Measurements from ENCODE around the gene CTSO. TPM values are rescaled to one million over a fixed set of nuclear protein-coding genes. Genes with fewer than 3 reads are reported as not detected.

Gene CTSO
- total RNA-seq, 1 experiment from 2014 or later = 0.81 TPM

DNA sequence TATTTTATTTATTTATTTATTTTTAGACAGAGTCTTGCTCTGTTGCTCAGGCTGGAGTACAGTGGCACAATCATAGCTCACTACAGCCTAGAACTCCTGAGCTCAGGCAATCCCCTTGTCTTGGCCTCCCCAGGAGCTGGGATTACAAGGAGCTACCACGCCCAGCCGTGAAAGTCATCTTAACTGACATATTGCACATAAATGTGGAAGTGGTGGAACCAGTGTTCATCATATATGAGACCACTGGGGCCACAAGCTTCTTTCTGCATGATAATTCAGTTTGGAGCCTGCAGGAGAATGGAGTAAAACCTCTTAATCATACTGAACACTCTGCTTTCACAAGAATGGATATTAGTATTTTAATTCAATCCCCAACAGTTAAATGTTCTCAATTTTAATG is 12.5 kb upstream of the CTSO start:
- Histone ChIP-seq H4K8ac (replicated peaks; ENCODE audit: insufficient read length, low read depth, low read length) (no peak overlapping the region), H3K27ac (ENCODE audit: insufficient read length, low read depth, low read length) (no peak overlapping the region), H2BK15ac (ENCODE audit: low read depth, low read length) (no peak overlapping the region), H2AFZ (ENCODE audit: low read length) (no peak overlapping the region), H3K79me2 (ENCODE audit: insufficient read depth, low read length) (no peaks in the 10 kb centered on the region), H2BK5ac (ENCODE audit: insufficient read length, low read length) (no peak overlapping the region), H3K18ac (ENCODE audit: insufficient read length, low read depth, low read length) (no peak overlapping the region), H3K27me3 (ENCODE audit: insufficient read depth, low read length) (no peaks in the 10 kb centered on the region), H3T11ph (ENCODE audit: low read length) (no peak overlapping the region), H3K23ac (ENCODE audit: insufficient read length, low read depth, low read length) (no peak overlapping the region), H2AK5ac (ENCODE audit: insufficient read length, low read length) (no peak overlapping the region), H2BK12ac (ENCODE audit: insufficient read length, low read depth, low read length) (no peak overlapping the region), H3K79me1 (ENCODE audit: insufficient read depth, low read depth, low read length, poor library complexity, severe bottlenecking) (no peaks in the 10 kb centered on the region), H2BK20ac (ENCODE audit: low read depth, low read length, poor library complexity, severe bottlenecking) (no peak overlapping the region), H3K9ac (ENCODE audit: extremely low read depth, insufficient read length, low read length) (no peak overlapping the region), H4K20me1 (ENCODE audit: control insufficient read depth, insufficient read depth, insufficient read length) (no peaks in the 10 kb centered on the region), H3K23me2 (ENCODE audit: insufficient read length, low read depth, low read length, poor library complexity, severe bottlenecking) (no peaks in the 10 kb centered on the region), H3K4ac (ENCODE audit: low read depth, low read length) (no peak overlapping the region), H3K4me2 (ENCODE audit: insufficient read depth, insufficient read length, low read length) (no peak overlapping the region), H3K4me1 (ENCODE audit: insufficient read depth, low read length) (no peaks in the 10 kb centered on the region; the same call in 1 of the 2 replicates), H2BK120ac (ENCODE audit: low read depth, low read length, poor library complexity, severe bottlenecking) (no peak overlapping the region), H4K91ac (ENCODE audit: insufficient read length, low read depth, low read length) (no peak overlapping the region), H3K56ac (ENCODE audit: insufficient read length, low read depth, low read length) (no peak overlapping the region), H3K9me3 (ENCODE audit: control insufficient read depth, low read depth, low read length) (no peaks in the 10 kb centered on the region), H3K14ac (ENCODE audit: insufficient read depth, low read length) (no peak overlapping the region), H4K5ac (ENCODE audit: insufficient read length, low read depth, low read length) (no peak overlapping the region)
- TF ChIP-seq CTCF (conservative IDR thresholded peaks at IDR 0.05) = no peak
- Mint-ChIP-seq H3K27me3 (ENCODE audit: low read depth) (no peaks in the 10 kb centered on the region), H3K27ac (no peak overlapping the region), H3K4me1 (peaks cover 0 to 6% of the 10 kb centered on the region in 2 experiments; a peak in 1 of 4 replicates), H3K36me3 (ENCODE audit: insufficient read depth in 1 of 3, low read depth in 3 of 3) (peaks cover 0 to 4% (median 0%) of the 10 kb centered on the region in 3 experiments; a peak in 1 of 7 replicates), H3K4me3 (no peak overlapping the region), H3K9me3 (peaks cover 3 to 4% of the 10 kb centered on the region in 2 experiments; a peak in 2 of 5 replicates)
- DNase-seq = no peak
- WGBS (ENCODE audit: extremely low coverage, insufficient read length, low lambda C conversion rate) = no CpG with 5 or more reads among the region's 2 CpGs

All from H9 (cell line).